CD14-positive monocyte (primary cell): ENCODE data around the gene ARL4A. TPM values are rescaled to one million over a fixed set of nuclear protein-coding genes. Genes with fewer than 3 reads are reported as not detected.

Experiments used
- DNase-seq, 3 donors: peaks; one replicate each; pipeline ENCODE4 v3.0.0-alpha.2; 2011 to 2022
- H2AFZ ChIP-seq: 2 replicates; pipeline ENCODE4 v1.6.0; 2012; ENCODE audit warnings: mild to moderate bottlenecking, low read depth, low read length, inconsistent platforms; ENCODE audit not compliant: insufficient read depth, poor library complexity, severe bottlenecking
- H3K27ac ChIP-seq, 2 donors: 1 replicate in 1 of 2; 2 replicates in 1 of 2; pipeline ENCODE4 v1.5.1; 2012 to 2013; ENCODE audit warnings: low read length in 2 of 2, control low read depth in 1 of 2, inconsistent platforms in 1 of 2, low read depth in 1 of 2, mild to moderate bottlenecking in 1 of 2
- H3K27me3 ChIP-seq, 2 donors: one replicate each; pipeline versions ENCODE4 v1.6.0 to v1.6.1; 2011 to 2013; ENCODE audit warnings: low read length in 2 of 2; ENCODE audit not compliant: control insufficient read depth in 2 of 2, insufficient read depth in 2 of 2
- H3K36me3 ChIP-seq, 2 donors: replicated peaks in 1 of 2; 1 replicate in 1 of 2; 2 replicates in 1 of 2; pipeline versions ENCODE4 v1.5.1 to v1.6.1; 2012 to 2013; ENCODE audit warnings: low read length in 2 of 2, control low read depth in 1 of 2, inconsistent platforms in 1 of 2, mild to moderate bottlenecking in 1 of 2; ENCODE audit not compliant: insufficient read depth in 2 of 2, control insufficient read depth in 1 of 2
- H3K4me1 ChIP-seq, 2 donors: 1 replicate in 1 of 2; 2 replicates in 1 of 2; pipeline versions ENCODE4 v1.5.1 to v1.6.1; 2012 to 2013; ENCODE audit warnings: low read length in 2 of 2, control low read depth in 1 of 2, inconsistent platforms in 1 of 2, mild to moderate bottlenecking in 1 of 2, moderate library complexity in 1 of 2; ENCODE audit not compliant: insufficient read depth in 2 of 2, control insufficient read depth in 1 of 2
- H3K4me2 ChIP-seq: replicated peaks from 2 replicates; pipeline ENCODE3; 2012; ENCODE audit warnings: low read length, moderate library complexity, mild to moderate bottlenecking; ENCODE audit not compliant: poor library complexity, severe bottlenecking; ENCODE audit errors: extremely low read depth
- H3K4me3 ChIP-seq, 3 experiments: fragments of 200-600 bp in 1 of 3; sonication (generic) in 1 of 3; replicated peaks in 1 of 3; 1 replicate in 2 of 3; 2 replicates in 1 of 3; pipeline ENCODE4 v1.5.1; 2011 to 2013; ENCODE audit warnings: low read length in 3 of 3, mild to moderate bottlenecking in 3 of 3, control low read depth in 2 of 3, low read depth in 2 of 3, inconsistent platforms in 1 of 3, moderate library complexity in 1 of 3
- H3K79me2 ChIP-seq: 2 replicates; pipeline ENCODE4 v1.6.0; 2012; ENCODE audit warnings: mild to moderate bottlenecking, control low read depth, inconsistent platforms, low read length, moderate library complexity; ENCODE audit not compliant: insufficient read depth
- H3K9ac ChIP-seq: 2 replicates; pipeline ENCODE4 v1.6.0; 2017; ENCODE audit warnings: low read length, mild to moderate bottlenecking; ENCODE audit not compliant: insufficient read depth, poor library complexity, severe bottlenecking
- H3K9me3 ChIP-seq, 2 donors: replicated peaks in 1 of 2; 1 replicate in 1 of 2; 2 replicates in 1 of 2; pipeline versions ENCODE4 v1.5.1 to v1.6.1; 2012 to 2013; ENCODE audit warnings: low read length in 2 of 2, control low read depth in 1 of 2; ENCODE audit not compliant: control insufficient read depth in 1 of 2, insufficient read depth in 1 of 2
- H4K20me1 ChIP-seq: 2 replicates; pipeline ENCODE4 v1.6.0; 2012; ENCODE audit warnings: mild to moderate bottlenecking, low read length, control low read depth, moderate library complexity; ENCODE audit not compliant: insufficient read depth
- H3K27ac Mint-ChIP-seq, 7 donors: one replicate each; pipeline ENCODE4 v1.8.0; 2020; ENCODE audit warnings: mild to moderate bottlenecking in 7 of 7, mixed read lengths in 7 of 7, moderate library complexity in 6 of 7, inconsistent platforms in 2 of 7
- H3K27me3 Mint-ChIP-seq, 3 donors: one replicate each; pipeline ENCODE4 v1.8.0; 2021 to 2022; ENCODE audit warnings: low read depth in 3 of 3, mild to moderate bottlenecking in 3 of 3, mixed read lengths in 3 of 3, moderate library complexity in 3 of 3, inconsistent platforms in 1 of 3
- H3K36me3 Mint-ChIP-seq, 2 donors: one replicate each; pipeline ENCODE4 v1.8.0; 2020; ENCODE audit warnings: mixed read lengths in 2 of 2, inconsistent platforms in 1 of 2, mild to moderate bottlenecking in 1 of 2
- H3K4me1 Mint-ChIP-seq: one replicate; pipeline ENCODE4 v1.8.0; 2020; ENCODE audit warnings: mild to moderate bottlenecking, mixed read lengths
- H3K4me3 Mint-ChIP-seq, 2 donors: one replicate each; pipeline ENCODE4 v1.8.0; 2020; ENCODE audit warnings: mild to moderate bottlenecking in 2 of 2, mixed read lengths in 2 of 2, moderate library complexity in 1 of 2
- H3K9me3 Mint-ChIP-seq, 7 donors: one replicate each; pipeline ENCODE4 v1.8.0; 2020 to 2022; ENCODE audit warnings: mixed read lengths in 7 of 7, mild to moderate bottlenecking in 6 of 7, moderate library complexity in 6 of 7, inconsistent platforms in 2 of 7
- CTCF ChIP-seq: fragments of 200-600 bp; IDR thresholded peaks from one replicate; pipeline ENCODE4 v1.8.0; 2022; ENCODE audit warnings: antibody characterized with exemption, mild to moderate bottlenecking
- WGBS: methylation state at CpG from one replicate; pipeline ENCODE4 v1.1.5; 2013; ENCODE audit warnings: missing lambda C conversion rate; ENCODE audit not compliant: insufficient coverage; 5-methylcytosine and 5-hydroxymethylcytosine counted together
- intact Hi-C, 2 donors: fragments of 100-400 bp; cut with micrococcal nuclease; formaldehyde crosslinking; loops; one replicate each; pipeline versions ENCODE4 v1.15.0 to v1.15.1; 2023
- polyA plus RNA-seq, 3 donors: library from polyadenylated mRNA; depleted of rRNA in 1 of 3; unstranded in 2 of 3; stranded (reverse) in 1 of 3; fragments of 300-500 nt in 2 of 3; fragments of >200 nt in 1 of 3; fragmentation: Illumina TruSeq in 2 of 3; gene quantifications; 1 replicate in 2 of 3; 2 replicates in 1 of 3; pipeline ENCODE4 v1.2.3, GENCODE V29; 2012 to 2021

The ARL4A gene
- polyA plus RNA-seq, 3 donors = 60.3 to 125 (median 69.3) TPM

DNA sequence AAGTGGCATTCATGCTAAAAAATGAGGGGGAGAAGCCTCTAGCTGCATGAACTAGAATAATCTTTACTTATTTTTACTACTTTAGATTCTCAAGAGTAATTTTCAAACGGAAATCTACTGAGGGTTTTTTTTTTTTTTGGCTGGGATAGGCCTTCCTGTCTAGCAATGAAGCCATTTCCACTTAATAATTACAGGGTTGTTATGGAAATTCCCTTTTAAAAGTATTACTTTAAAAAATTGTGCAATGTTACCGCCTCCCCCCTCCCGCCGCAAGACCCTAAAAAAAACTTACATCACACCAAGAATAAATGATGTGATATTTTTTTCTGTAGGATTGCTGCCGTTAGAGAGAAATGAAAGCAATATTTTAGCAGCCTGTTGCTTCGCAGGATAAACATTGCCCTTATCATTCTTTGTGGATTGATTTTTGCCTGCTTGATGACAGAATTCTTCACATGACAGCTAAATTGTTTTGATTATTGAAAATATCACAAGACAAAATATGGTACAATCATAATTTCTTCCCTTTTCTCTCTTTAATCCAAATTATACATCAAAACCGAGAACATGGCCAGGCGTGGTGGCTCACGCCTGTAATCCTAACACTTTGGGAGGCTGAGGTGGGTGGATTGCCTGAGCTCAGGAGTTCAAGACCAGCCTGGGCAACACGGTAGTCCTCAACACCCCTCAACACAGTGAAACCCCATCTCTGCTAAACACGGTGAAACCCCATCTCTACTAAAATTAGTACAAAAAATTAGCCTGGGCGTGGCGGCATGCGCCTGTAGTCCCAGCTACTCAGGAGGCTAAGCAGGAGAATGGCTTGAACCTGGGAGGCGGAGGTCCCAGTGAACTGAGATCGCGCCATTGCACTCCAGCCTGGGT, 32.8 kb downstream of the ARL4A start:
- Histone ChIP-seq H3K9me3 (no peaks in the 10 kb centered on the region), H3K27ac (peak overlapping the region; percentile 13 to 83), H3K36me3 (no peaks in the 10 kb centered on the region), H3K79me2 (no peaks in the 10 kb centered on the region), H3K4me1 (peaks cover 44 to 55% of the 10 kb centered on the region in 2 donors), H3K9ac (peak overlapping the region; percentile 29), H4K20me1 (no peaks in the 10 kb centered on the region), H3K4me3 (peak overlapping the region in 1 of 3 experiments; percentile 30), H3K4me2 (peak overlapping the region; percentile 31), H3K27me3 (no peaks in the 10 kb centered on the region), H2AFZ (no peak overlapping the region)
- Mint-ChIP-seq H3K27me3 (peaks cover 0 to 3% (median 0%) of the 10 kb centered on the region in 3 donors), H3K4me3 (peak overlapping the region; percentile 25 to 53), H3K9me3 (peaks cover 0 to 2% (median 0%) of the 10 kb centered on the region in 7 donors), H3K4me1 (peaks cover 61% of the 10 kb centered on the region), H3K27ac (peak overlapping the region; percentile 79 to 96 (median 91)), H3K36me3 (no peaks in the 10 kb centered on the region)
- TF ChIP-seq CTCF = no peak
- DNase-seq = peak; percentile 40 to 60 (median 52)
- intact Hi-C loops = loop anchor here (2.0 to 10.0 kb wide), 2 partner anchors 33 to 75 kb away; partner anchors contain the start of gene ARL4A (in 2 of the 2)
- WGBS = no CpG with 5 or more reads among the region's 17 CpGs

DNA sequence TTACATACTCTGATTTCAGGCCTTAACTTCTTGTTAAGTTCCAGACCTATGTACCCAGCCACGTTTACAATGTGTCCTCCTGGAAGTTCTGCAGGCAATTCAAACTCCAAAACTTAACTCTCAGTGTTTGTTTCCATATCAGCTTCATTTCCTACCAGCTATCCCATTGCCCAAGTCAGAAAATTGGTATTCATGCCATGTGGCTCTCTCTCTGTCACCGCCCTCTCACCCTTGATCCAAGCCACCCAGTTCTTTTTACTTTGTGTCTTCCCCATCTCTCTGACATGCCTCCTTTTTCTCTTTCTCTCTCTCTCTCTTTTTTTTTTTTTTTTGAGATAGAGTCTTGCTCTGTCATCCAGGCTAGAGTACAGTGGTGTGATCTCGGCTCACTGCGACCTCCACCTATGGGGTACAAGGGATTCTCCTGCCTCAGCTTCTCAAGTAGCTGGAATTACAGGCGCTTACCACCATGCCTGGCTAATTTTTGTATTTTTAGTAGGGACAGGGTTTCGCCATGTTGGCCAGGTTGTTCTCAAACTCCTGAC, 33.9 kb downstream of the ARL4A start:
- intact Hi-C loops = no loop called here
- no peak overlapping the region for H3K27ac ChIP-seq
- no peaks in the 10 kb centered on the region for H3K36me3 Mint-ChIP-seq
- H3K9ac ChIP-seq = no peak overlapping the region
- H3K9me3 ChIP-seq = no peaks in the 10 kb centered on the region
- WGBS = 92% methylated on average over 5 of the region's 6 CpGs
- H3K4me1 ChIP-seq = peaks cover 33 to 44% of the 10 kb centered on the region in 2 donors
- no peaks in the 10 kb centered on the region for H3K36me3 ChIP-seq
- H3K4me3 ChIP-seq = no peak overlapping the region
- no peaks in the 10 kb centered on the region for H3K79me2 ChIP-seq
- H2AFZ ChIP-seq = no peak overlapping the region
- H3K9me3 Mint-ChIP-seq = peaks cover 0 to 2% (median 0%) of the 10 kb centered on the region in 7 donors
- DNase-seq = no peak
- H4K20me1 ChIP-seq = no peaks in the 10 kb centered on the region
- H3K4me2 ChIP-seq = no peak overlapping the region
- H3K27ac Mint-ChIP-seq = peak overlapping the region in 2 of 7 donors; percentile 44 to 49
- H3K27me3 ChIP-seq = no peaks in the 10 kb centered on the region
- H3K4me3 Mint-ChIP-seq = no peak overlapping the region
- no peak for TF ChIP-seq CTCF
- H3K4me1 Mint-ChIP-seq = peaks cover 50% of the 10 kb centered on the region
- peaks cover 0 to 3% (median 0%) of the 10 kb centered on the region in 3 donors for H3K27me3 Mint-ChIP-seq
